Colon (tissue), 2 donors: ENCODE data around the gene LAIR2.

Experiments used
- FAIRE-seq: peaks from 2 replicates; lab custom pipeline; 2012; peaks lifted over from hg19 to GRCh38; lab: Jason Lieb, UNC
- donor health status: control.
- donor health status: control.

LAIR2 gene

DNA sequence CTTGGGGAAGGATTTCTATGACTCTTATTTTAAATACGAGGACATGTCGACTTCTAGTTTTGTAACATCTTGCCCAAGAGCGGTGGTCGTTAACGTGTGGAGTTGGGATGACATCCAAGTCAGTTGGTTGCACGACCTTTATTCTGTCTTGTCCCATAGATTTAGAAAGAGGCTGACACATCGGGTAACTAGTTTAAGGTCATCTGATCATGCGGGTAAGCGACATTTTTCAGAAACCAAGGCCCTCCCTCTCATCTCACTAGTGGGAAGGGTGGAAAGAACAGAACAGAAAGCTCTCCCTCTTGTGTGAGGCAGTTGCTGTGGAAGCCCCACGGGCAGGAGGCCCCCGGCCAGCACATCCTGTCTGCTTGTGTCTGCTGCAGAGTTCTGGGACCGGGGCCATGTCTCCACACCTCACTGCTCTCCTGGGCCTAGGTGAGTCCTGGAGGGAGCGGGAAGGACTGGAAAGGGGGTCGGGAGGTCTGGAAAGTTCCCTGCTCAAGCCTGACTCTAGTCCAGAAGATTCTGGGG is at the start of gene LAIR2:
Gene LAIR2 (plus strand): TSS at position 314 of the 531 bp plus-strand sequence. CDS start 88 bp downstream, at position 402.
- no peak for FAIRE-seq

- no peak for FAIRE-seq
These were observed 48.5 kb upstream of the LAIR2 start for GRCh38 chr19:54453921-54454780.

GRCh38 chr19:54454781-54455675 is 47.6 kb upstream of the LAIR2 start:
- no peak for FAIRE-seq

DNA sequence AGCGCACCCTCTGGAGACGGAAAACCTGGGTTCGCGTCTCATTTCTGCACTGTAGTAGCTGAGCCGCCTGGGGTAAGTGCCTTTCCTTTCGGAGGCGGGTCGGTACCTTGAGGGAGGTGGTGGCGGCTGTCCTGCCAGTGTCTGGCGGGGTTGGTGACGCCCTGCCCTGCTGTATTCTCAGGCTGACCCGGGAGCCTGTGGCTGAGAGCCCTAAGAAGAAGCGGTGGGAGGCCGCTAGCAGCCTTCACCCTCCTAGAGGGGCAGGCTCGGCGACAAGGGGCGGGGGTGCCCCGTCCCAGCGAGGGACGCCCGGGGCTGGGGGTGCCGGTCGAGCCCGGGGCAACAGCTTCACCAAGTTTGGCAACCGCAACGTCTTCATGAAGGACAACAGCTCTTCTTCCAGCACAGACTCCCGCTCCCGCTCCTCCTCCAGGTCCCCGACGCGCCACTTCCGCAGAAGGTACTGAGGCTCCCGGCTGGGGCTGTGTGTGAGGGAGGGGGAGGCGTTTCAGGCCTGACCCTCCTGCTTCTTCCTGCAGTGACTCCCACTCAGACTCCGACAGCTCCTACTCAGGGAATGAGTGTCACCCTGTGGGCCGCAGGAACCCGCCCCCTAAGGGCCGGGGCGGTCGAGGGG is 46.7 kb upstream of the LAIR2 start:
- no peak for FAIRE-seq

- no peak for FAIRE-seq
These were observed 45.9 kb upstream of the LAIR2 start for GRCh38 chr19:54456423-54457373.

GRCh38 chr19:54457773-54458647 is 44.6 kb upstream of the LAIR2 start:
- FAIRE-seq: no peak

- FAIRE-seq: no peak
These were observed 43.9 kb upstream of the LAIR2 start for GRCh38 chr19:54458648-54459281.

DNA sequence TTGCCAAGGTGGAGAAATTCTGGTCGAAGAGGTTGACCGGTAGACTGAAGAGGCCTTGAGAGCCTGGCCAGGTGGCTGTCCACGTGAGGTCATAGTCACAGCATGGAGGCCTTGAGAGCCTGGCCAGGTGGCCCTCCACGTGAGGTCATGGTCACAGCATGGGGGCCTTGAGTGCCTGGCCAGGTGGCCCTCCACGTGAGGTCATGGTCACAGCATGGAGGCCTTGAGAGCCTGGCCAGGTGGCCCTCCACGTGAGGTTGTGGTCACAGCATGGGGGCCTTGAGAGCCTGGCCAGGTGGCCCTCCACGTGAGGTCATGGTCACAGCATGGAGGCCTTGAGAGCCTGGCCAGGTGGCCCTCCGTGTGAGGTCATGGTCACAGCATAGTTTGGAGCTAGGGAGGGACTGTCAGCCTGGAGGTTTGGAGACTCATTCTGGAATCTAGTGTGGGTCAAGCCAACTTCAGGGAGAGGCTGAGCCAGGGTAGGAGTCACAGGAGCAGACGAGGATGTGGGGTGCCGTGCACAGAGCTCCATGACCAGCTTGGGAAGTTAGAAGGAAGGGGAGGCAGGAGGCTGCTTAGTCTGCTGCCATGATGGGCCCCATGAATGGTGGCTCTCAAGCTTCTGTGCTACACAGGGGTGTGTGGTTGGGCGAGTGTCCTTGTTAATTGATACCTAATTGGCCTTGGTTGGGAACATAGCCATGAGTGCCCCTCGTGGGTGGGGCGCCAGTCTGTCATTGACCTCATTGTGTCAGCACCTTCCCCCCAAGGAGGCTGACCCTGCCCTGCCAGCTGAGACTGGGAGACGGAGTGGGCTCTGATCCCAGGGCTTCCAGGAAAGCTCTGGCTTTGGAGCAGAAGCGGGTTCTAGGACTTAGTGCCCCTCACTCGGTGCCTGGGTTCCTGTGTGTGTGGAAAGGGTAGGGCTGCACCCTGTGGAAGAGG is 43.1 kb upstream of the LAIR2 start:
- no peak for FAIRE-seq

GRCh38 chr19:54460230-54461005 is 42.2 kb upstream of the LAIR2 start:
- no peak for FAIRE-seq

DNA sequence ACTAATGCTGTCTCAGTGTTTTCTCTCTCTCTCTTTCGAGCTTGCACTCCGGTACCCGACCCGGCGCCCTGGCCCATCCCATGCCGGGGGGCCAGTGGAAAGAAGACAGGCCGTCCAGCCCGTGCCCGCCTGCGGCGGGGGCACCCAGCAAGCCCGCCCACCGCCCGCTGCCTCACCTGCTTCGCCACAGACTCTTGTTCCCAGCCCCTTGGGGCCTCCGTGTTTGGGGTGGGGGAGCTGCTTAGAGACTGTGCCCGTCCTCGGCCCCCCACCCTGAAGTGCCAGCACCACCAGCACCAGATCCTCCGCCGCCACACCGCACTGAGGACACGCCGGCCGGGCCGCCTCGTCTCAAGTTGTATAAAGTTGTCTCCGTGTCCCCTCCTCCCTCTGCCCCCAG is 41.4 kb upstream of the LAIR2 start:
- no peak for FAIRE-seq

GRCh38 chr19:54461613-54462012 is 41.0 kb upstream of the LAIR2 start:
- FAIRE-seq: no peak

- no peak for FAIRE-seq
These were observed 40.5 kb upstream of the LAIR2 start for GRCh38 chr19:54462047-54462654.

DNA sequence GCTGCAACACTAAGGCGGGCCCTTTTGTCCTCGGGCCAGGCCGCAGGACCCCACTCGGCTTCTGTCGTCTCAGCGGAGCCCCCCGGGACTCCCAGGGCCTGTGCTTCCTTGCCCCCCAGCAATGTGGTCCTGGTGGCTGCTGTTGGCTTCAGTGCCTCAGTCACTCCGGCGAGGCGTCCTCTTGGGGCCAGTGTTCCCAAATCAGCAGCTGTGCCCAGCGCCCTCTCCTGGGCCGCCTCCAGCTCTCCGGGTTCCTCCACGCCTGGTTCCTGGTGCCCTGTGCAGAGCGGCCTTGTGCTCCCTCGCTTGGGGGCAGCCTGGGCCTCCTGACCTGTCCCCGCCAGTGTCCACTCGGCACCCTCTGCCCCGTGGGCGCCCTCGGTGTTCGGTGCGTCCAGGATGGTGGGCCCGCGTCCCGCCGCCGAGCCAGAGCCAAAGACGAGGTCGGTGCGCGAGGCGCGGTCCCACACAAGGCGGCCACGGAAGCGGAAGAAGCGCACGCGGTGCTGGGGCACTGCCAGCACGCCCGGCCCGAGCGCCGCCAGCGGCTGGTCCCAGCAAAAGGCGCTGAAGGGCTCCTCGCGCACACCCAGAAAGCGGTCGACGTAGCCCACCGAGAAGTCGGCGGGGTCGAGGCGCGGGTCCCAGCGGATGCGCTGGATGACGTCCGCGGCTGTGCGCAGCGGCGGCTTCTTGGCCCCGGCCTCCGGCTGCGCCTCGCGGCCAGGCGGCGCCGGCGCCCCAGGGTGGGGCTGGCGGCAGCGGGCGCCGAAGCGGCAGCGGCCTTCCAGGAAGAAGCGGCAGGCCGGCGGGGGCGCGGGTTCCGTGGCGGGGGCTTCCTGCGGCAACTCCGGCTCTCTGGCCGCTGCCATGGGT is 39.7 kb upstream of the LAIR2 start:
- no peak for FAIRE-seq

DNA sequence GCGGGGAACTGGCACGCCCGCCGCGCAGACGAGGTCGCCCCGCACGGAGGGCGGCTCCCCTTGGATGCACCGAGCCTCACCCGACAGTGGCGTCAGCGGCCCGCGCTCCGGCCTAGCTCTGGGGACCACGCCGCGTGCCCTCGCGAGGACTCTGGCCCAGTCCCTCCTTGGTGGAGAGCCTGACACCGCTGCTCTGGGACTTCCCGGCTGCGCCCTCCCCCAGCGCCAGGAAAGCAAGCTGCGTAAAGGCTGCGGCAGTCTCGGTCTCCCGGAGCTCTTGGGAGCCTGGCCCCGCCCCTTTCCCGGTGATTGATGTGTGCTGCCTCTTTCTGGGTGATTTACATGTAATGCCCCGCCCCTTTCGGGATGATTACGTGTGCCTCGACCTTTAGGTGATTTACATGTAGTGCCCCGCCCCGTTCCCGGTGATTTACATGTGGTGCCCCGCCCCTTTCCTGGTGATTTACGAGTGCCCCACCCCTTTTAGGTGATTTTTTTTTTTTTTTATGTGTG is 39.0 kb upstream of the LAIR2 start, which contains the start of gene LENG9:
Gene LENG9 (minus strand): TSS at position 248 of the 513 bp plus-strand sequence. CDS start 252 bp downstream, outside the sequence.
- no peak for FAIRE-seq

DNA sequence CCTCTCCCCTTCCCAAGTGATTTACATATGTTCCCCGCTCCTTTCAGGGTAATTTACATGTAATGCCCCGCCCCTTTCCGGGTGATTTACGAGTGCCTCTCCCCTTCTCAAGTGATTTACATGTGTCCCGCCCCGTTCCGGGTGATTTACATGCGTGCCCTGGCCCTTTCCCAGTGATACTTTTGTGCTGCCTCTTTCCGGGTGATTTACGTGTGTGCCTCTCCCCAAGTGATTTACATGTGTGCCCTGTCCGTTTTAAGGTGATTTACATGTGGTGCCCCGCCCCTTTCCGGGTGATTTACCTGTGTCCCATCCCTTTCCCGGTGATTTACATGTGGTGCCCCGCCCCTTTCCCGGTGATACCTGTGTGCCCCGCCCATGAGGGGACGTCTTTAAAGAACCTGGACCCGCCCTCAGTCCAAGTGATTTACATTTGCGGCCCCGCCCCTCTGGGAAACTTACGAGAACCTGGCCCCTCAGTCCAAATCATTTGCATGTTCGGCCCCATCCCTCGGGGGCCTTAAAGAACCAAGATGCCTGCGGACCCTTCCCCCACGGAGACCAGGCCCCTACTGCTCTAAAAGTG is 38.5 kb upstream of the LAIR2 start:
- FAIRE-seq: peak; percentile 89
